GM19043 (cell line): Measurements from ENCODE around the gene DNAJB11.
A peak's percentile ranks its signal among the peaks of the same experiment; 100 is the strongest.
"Not testable (repeated sequence)": the region's sequence is repeated elsewhere in the genome, so short reads cannot be mapped to it uniquely, and the experiment has no call there.

Experiments
- ATAC-seq: cut with Tn5 transposase; IDR thresholded peaks from one replicate; pipeline ENCODE4 v1.9.1; 2021; ENCODE audit warnings: low read depth; ENCODE audit not compliant: unreplicated experiment

DNAJB11 gene

GRCh38 chr3:186616299-186616617 is 45.7 kb downstream of the DNAJB11 start:
- no peak for ATAC-seq

DNA sequence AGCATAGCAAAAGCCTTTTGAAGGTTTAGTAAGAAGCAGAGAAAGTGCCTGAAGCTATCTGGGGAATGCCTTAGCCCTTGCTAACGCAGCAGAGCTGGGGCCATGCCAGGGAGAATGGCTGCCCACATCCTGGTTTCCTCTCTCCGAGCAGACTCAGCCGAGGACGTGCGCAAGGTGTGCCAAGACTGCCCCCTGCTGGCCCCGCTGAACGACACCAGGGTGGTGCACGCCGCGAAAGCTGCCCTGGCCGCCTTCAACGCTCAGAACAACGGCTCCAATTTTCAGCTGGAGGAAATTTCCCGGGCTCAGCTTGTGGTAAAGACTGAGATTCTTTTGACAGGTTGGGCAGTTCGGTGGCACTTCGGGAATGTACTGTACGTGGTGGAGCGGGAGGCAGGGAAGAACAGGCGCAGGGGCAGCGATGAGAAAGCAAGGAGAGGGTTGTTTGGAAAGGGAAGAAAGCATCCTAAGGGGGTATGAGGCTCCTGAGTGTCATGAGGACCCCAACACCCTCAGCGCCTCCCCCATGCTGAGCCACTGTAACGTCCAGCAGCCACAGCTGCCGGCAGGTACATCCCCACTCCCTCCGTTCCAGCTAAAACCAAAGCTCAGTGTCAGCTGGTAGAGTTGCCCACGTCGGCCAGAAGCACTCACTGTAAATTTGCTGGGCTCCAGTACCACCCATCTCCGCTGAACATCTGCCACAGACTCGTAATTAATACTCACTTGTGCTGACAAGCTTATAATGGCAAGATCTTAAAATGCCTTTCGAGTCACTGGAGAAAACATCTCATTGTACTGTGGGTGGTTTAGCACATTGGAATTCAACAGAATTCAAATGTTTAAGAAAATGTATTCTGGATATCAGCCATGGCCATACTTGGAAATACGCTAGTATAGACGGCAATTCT is 46.8 kb downstream of the DNAJB11 start:
- ATAC-seq: peak; percentile 98

GRCh38 chr3:186618318-186618938 is 47.9 kb downstream of the DNAJB11 start:
- no peak for ATAC-seq

DNA sequence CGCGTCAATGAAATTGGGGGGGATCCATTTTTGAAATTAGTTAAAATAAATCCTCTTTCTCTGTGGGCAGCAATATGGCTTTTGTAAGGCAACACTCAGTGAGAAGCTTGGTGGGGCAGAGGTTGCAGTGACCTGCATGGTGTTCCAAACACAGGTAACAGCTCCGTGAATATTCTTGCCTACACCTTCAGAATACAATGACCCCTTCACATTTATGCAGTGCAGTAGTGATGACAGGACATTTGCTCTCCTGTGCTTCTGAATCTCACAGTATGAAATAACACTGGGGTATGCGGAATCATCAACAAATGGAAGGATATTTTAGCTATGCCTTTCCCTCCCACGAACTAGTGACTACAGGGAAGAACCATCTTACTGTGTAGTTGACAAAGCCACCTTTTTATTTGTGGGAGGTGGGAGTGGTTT is 49.3 kb downstream of the DNAJB11 start:
- no peak for ATAC-seq

DNA sequence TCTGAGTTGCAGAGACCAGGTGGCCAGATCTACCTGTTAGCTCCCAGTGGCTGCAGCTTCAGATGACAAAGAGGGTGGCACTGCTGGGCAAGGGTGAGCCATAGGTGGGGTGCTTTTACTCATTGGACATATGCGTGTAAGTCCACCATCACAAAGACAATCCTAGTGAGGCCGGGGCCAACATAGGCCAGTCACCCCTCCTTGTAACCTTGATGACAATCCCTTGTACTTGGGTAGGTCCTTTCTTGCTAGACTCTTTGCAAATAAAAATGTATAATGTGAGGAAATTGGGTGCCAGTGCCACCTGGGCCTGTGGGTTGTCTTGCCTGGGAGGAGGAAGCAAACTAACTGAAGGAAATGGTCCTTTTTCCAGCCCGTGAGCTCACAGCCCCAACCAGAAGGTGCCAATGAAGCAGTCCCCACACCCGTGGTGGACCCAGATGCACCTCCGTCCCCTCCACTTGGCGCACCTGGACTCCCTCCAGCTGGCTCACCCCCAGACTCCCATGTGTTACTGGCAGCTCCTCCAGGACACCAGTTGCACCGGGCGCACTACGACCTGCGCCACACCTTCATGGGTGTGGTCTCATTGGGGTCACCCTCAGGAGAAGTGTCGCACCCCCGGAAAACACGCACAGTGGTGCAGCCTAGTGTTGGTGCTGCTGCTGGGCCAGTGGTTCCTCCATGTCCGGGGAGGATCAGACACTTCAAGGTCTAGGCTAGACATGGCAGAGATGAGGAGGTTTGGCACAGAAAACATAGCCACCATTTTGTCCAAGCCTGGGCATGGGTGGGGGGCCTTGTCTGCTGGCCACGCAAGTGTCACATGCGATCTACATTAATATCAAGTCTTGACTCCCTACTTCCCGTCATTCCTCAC is 49.9 kb downstream of the DNAJB11 start:
- ATAC-seq: no peak

- ATAC-seq: no peak
Measured at GRCh38 chr3:186621894-186622650, 51.6 kb downstream of the DNAJB11 start.

- no peak for ATAC-seq
Measured at GRCh38 chr3:186622651-186623310, 52.3 kb downstream of the DNAJB11 start.

DNA sequence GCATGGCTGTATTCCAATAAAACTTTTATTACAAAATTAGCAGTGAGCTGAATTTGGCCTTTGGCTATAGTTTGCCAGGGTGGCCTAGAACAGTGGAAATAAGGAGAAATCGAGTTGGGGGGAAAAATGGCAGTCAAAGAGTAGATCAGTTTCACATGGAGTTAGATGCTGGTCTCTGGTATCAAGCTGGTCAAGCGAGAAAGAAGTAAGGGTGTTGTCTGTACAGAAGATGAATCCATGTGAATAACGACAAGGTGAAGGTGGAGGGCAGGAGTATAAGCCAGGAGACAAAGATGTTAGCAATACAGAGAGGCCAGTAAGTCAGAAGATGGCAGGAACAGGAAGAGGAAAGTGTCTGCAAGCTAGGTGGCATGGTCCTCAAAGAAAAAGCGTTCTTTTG is 54.1 kb downstream of the DNAJB11 start:
- no peak for ATAC-seq

DNA sequence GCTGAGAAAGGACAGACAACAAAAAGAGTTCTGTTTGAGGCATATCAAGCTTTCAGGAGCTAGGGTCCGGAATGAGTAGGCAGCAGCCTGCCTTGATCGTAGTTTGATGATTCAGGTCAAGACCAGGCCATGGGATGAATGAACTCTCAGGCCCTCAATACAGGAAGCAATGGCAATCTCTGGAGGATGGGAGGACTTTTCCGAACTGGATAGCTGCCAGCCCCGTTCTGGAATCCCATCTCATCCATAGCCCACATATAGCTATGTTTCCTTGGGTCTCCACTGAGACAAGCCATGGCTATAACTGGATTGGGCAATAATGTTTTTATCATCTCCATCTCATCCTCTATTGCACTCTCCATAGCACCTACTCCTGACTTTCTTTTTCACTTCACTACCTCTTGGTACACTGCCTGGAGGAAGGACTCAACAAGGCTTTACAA is 55.1 kb downstream of the DNAJB11 start:
- no peak for ATAC-seq

- no peak for ATAC-seq
Measured at GRCh38 chr3:186626254-186626847, 55.8 kb downstream of the DNAJB11 start.

DNA sequence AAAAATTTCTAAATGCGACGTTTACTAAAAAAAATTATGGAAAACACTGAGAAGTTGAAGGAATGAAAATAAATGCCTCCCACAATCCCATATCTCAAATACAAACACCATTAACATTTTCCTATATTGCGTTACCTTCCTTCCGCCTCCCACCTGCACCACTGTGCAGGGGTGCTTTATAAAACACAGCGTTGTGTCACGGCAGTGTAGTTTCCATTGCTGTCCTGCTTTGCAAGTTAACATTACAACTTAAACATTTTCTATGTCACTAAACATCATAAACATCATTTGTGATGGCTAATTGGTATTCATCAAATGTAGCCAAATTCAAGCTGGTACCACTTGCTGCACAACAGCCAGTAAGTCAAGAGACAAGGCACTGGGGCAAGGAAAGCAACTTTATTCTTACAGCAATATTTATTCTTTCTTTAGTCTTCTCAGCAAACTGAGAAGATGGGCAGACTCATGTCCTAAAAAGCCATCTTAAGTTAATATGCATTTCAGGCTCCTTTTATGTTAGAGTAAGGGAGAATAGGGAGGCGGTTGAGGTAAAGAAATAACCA is 57.4 kb downstream of the DNAJB11 start:
- no peak for ATAC-seq

DNA sequence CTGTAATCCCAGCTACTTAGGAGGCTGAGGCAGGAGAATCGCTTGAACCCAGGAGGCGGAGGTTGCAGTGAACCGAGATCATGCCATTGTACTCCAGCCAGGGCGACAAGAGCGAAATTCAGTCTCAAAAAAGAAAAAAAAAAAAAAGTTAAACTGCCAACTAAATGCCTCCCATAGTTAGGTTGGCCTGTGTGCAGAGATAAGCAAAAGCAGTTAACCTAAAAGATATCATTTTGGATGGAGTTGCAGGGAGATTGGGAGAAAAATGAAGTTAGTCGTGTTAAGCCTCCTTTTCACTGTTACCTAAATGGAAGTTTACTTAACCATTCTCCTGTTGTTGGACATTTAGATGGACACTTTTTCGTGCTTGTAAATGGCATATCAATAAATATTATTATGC is 58.2 kb downstream of the DNAJB11 start:
- no peak for ATAC-seq

DNA sequence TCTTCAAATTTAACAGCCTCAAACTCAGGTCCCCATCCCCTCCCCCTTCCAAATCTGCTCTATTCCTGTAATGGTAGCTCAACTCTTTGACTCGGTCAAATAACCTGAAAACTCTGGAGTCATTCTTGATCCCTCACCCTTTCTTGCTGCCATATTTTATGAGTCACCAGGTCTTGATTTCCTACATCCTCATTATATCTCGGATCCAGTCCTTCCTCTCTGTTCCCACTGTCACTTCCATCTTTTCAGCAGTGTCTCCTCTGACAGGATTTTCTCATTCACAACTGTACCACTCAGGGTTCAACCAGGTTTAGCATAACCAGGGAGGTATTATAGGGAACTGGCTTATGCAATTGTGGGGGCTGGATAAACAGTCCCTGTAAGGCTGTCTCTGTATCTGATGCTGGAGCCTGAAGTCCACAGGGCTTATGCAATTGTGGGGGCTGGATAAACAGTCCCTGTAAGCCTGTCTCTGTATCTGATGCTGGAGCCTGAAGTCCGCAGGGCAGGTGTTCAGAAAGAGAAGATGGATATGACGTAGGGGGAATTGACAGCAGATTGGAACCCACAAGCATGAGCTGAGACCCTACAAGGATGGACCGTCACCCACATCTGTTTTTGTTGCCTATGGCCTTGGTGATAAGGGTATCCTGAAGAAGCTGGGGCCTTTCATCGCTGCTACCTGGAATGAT is 60.6 kb downstream of the DNAJB11 start:
- ATAC-seq: no peak

- ATAC-seq: no peak
Measured at GRCh38 chr3:186633481-186633880, 63.0 kb downstream of the DNAJB11 start.

DNA sequence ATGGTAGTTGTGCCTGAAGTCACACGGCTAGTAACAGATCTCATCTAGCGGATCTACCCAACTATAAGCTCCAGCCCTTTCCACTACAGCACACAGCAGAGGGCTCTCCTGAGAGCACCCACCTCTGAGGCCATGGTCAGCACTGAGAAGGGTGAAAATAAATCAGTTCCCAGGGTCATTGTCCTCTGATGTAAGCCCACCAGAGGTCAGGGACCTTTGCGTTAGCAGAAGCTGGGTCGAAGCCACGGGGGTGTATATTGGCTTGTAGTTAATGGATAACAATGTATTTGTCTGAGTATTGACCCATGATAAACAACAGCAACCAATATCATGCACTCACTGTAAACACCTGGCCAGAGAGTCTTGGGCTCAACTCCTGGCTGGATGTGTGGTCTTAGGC is 63.7 kb downstream of the DNAJB11 start:
- ATAC-seq: not testable (repeated sequence)
